HepG2 (cell line): ENCODE data around the gene NOS1AP. TPM values are rescaled to one million over a fixed set of nuclear protein-coding genes. Genes with fewer than 3 reads are reported as not detected.

Experiments
- AGO1 ChIP-seq: fragments of 200-400 bp; formaldehyde crosslinking; IDR thresholded peaks from 2 replicates; pipeline ENCODE4 v1.6.1; 2017; ENCODE audit warnings: mild to moderate bottlenecking, low read depth, low read length, moderate library complexity; ENCODE audit not compliant: poor library complexity, severe bottlenecking
- ARNTL ChIP-seq: sonication (generic); formaldehyde crosslinking; IDR thresholded peaks from 2 replicates; pipeline ENCODE4 v1.4.0; 2020; ENCODE audit warnings: mild to moderate bottlenecking, missing genetic modification reagents
- CHD2 ChIP-seq: IDR thresholded peaks from 2 replicates; pipeline ENCODE4 v1.6.1; 2011; ENCODE audit warnings: low read depth, low read length, improper control_type of control experiment
- FOXM1 ChIP-seq: sonication (generic); formaldehyde crosslinking; IDR thresholded peaks from 2 replicates; pipeline ENCODE4 v1.5.0; 2020; ENCODE audit warnings: missing genetic modification reagents
- GABPA ChIP-seq, 2 experiments: IDR thresholded peaks; 2 replicates each; pipeline ENCODE4 v1.6.1; 2011 to 2016; ENCODE audit warnings: low read depth in 2 of 2, low read length in 1 of 2, missing biosample characterization in 1 of 2, missing genetic modification characterization in 1 of 2
- HNRNPH1 ChIP-seq: fragments of 200-400 bp; formaldehyde crosslinking; optimal IDR thresholded peaks from 2 replicates; pipeline ENCODE3; 2017; ENCODE audit warnings: mild to moderate bottlenecking, low read depth, low read length
- MBNL3 ChIP-seq: fragments of 250-450 bp; sonication (Bioruptor Pico); conservative IDR thresholded peaks from 2 replicates; pipeline ENCODE4 v1.8.0; 2022; ENCODE audit warnings: mild to moderate bottlenecking, inconsistent platforms
- MIXL1 ChIP-seq: IDR thresholded peaks from 2 replicates; pipeline ENCODE4 v1.6.1; 2016
- MTA1 ChIP-seq: sonication (generic); formaldehyde crosslinking; IDR thresholded peaks from 2 replicates; pipeline ENCODE4 v1.4.0; 2020; ENCODE audit warnings: missing genetic modification reagents, mild to moderate bottlenecking, borderline replicate concordance
- SP5 ChIP-seq: IDR thresholded peaks from 2 replicates; pipeline ENCODE4 v1.6.1; 2016; ENCODE audit warnings: low read depth, borderline replicate concordance
- TAF15 ChIP-seq: fragments of 200-400 bp; formaldehyde crosslinking; IDR thresholded peaks from one replicate; pipeline ENCODE4 v1.6.1; 2018; ENCODE audit warnings: mild to moderate bottlenecking, low read depth, low read length; ENCODE audit not compliant: poor library complexity, severe bottlenecking
- TFE3 ChIP-seq: IDR thresholded peaks from 2 replicates; pipeline ENCODE4 v1.6.1; 2016
- ZBTB14 ChIP-seq: sonication (generic); formaldehyde crosslinking; IDR thresholded peaks from 2 replicates; pipeline ENCODE4 v1.4.0; 2020; ENCODE audit warnings: missing genetic modification reagents
- ZNF205 ChIP-seq: IDR thresholded peaks from 2 replicates; pipeline ENCODE4 v1.6.1; 2018; ENCODE audit warnings: missing biosample characterization, missing genetic modification reagents
- ZNF3 ChIP-seq: IDR thresholded peaks from 2 replicates; pipeline ENCODE4 v1.7.0; 2017; ENCODE audit warnings: inconsistent platforms
- ZNF780A ChIP-seq: sonication (generic); formaldehyde crosslinking; IDR thresholded peaks from 2 replicates; pipeline ENCODE4 v1.8.0; 2022; ENCODE audit warnings: mild to moderate bottlenecking, missing genetic modification reagents, moderate library complexity
- ZNF839 ChIP-seq: sonication (generic); formaldehyde crosslinking; IDR thresholded peaks from 2 replicates; pipeline ENCODE4 v1.4.0; 2020; ENCODE audit warnings: missing genetic modification reagents, mild to moderate bottlenecking, borderline replicate concordance
- ZSCAN12 ChIP-seq: sonication (generic); formaldehyde crosslinking; IDR thresholded peaks from 2 replicates; pipeline ENCODE4 v1.9.0; 2021; ENCODE audit warnings: mild to moderate bottlenecking, missing genetic modification reagents
- polyA plus RNA-seq, 8 experiments: library from polyadenylated mRNA; depleted of rRNA in 3 of 8; stranded (reverse) in 7 of 8; unstranded in 1 of 8; fragments of >200 nt; fragmentation: Illumina TruSeq in 4 of 8; extraction: Trizol in 4 of 8; gene quantifications; 2 replicates each; pipeline versions ENCODE4 v1.2.1 to v1.2.3, GENCODE V29; 2011 to 2016; ENCODE audit warnings: low read depth in 4 of 8, missing spikeins in 1 of 8, mixed read lengths in 1 of 8; ENCODE audit not compliant: insufficient read depth in 1 of 8
- total RNA-seq, 5 experiments: library from RNA; depleted of rRNA; stranded (reverse); fragments of >200 nt; fragmentation: Illumina TruSeq; extraction: Trizol; gene quantifications; 2 replicates each; pipeline ENCODE4 v1.2.3, GENCODE V29; 2016; ENCODE audit warnings: low read depth in 1 of 5
- TF ChIP-seq, protein P1 (sequence below): sonication (generic); formaldehyde crosslinking; IDR thresholded peaks from 2 replicates; pipeline ENCODE4 v1.5.0; 2020; ENCODE audit warnings: mild to moderate bottlenecking, missing genetic modification reagents
- TF ChIP-seq, protein P2 (sequence below): IDR thresholded peaks from 2 replicates; pipeline ENCODE4 v1.6.1; 2016; ENCODE audit warnings: missing biosample characterization, missing genetic modification reagents, low read depth
- TF ChIP-seq, protein P3 (sequence below): sonication (generic); formaldehyde crosslinking; IDR thresholded peaks from 2 replicates; pipeline ENCODE4 v1.8.1; 2023; ENCODE audit warnings: mild to moderate bottlenecking, missing genetic modification reagents, borderline replicate concordance
- TF ChIP-seq, protein P4 (sequence below): sonication (generic); formaldehyde crosslinking; IDR thresholded peaks from 2 replicates; pipeline ENCODE4 v1.9.0; 2021; ENCODE audit warnings: missing genetic modification reagents, borderline replicate concordance

Gene NOS1AP
- total and polyA plus RNA-seq, 2 of the 13 experiments (the other 11 are each of a cell fraction or from before 2014, with no cell fraction given) = 2.0 to 3.3 TPM

DNA sequence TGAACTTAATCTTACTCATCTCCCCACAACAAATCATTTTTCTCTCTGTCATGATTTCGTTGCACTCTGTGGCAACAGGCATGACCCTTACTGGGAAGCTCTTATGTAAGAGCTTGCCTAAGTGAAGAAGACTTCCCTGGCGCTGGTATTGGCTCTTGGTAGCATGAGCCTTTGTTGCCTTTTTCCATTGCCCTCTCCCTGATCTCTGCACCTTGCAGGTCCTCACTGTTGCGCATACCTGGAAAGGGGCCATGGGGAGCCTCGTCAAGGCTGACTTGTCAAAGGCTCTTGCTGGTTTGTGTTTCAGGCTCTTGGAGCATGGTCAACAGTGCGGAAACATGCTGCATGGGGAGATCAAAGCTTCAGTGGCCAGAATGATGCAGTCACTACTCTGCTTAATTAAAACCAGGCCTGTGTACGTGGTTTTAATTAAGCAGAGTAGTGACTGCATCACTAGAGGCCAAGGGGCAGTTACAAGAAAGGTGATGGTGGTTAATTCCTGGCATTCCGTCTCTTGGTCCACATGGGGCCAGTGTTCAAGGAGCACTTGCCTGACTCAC is 165.8 kb downstream of the NOS1AP start (continued):
- TF ChIP-seq ZNF205 = 0 out of 2 replicates have a peak, but pooled peaks have one; percentile 42
- TF ChIP-seq ZNF780A (CRISPR knock-in tag) = no peak
- no peak for TF ChIP-seq MTA1 (CRISPR knock-in tag)
- no peak for TF ChIP-seq MIXL1 (CRISPR knock-in tag)
- TF ChIP-seq, protein P1, sequence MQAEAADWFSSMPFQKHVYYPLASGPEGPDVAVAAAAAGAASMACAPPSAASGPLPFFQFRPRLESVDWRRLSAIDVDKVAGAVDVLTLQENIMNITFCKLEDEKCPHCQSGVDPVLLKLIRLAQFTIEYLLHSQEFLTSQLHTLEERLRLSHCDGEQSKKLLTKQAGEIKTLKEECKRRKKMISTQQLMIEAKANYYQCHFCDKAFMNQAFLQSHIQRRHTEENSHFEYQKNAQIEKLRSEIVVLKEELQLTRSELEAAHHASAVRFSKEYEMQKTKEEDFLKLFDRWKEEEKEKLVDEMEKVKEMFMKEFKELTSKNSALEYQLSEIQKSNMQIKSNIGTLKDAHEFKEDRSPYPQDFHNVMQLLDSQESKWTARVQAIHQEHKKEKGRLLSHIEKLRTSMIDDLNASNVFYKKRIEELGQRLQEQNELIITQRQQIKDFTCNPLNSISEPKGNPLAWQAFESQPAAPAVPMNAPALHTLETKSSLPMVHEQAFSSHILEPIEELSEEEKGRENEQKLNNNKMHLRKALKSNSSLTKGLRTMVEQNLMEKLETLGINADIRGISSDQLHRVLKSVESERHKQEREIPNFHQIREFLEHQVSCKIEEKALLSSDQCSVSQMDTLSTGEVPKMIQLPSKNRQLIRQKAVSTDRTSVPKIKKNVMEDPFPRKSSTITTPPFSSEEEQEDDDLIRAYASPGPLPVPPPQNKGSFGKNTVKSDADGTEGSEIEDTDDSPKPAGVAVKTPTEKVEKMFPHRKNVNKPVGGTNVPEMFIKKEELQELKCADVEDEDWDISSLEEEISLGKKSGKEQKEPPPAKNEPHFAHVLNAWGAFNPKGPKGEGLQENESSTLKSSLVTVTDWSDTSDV (CRISPR knock-in tag) = no peak
- TF ChIP-seq MBNL3 (CRISPR knock-in tag) = no peak
- no peak for TF ChIP-seq FOXM1 (CRISPR knock-in tag)
- TF ChIP-seq ZNF839 (CRISPR knock-in tag) = no peak
- TF ChIP-seq TAF15 = no peak
- TF ChIP-seq ZBTB14 (CRISPR knock-in tag) = no peak
- 0 out of 2 replicates have a peak, but pooled peaks have one; percentile 30 for TF ChIP-seq ZSCAN12 (CRISPR knock-in tag)
- TF ChIP-seq CHD2 = no peak
- TF ChIP-seq SP5 (CRISPR knock-in tag) = 0 out of 2 replicates have a peak, but pooled peaks have one; percentile 14
- TF ChIP-seq TFE3 (CRISPR knock-in tag) = peak; percentile 37; the same call in 1 of the 2 replicates
- no peak for TF ChIP-seq HNRNPH1
- no peak for TF ChIP-seq GABPA (IDR thresholded peaks at IDR 0.05; ENCODE audit: low read depth, low read length)
- no peak for TF ChIP-seq GABPA (CRISPR knock-in tag; IDR thresholded peaks at IDR 0.05; ENCODE audit: low read depth)
- no peak for TF ChIP-seq AGO1
- TF ChIP-seq ZNF3 (CRISPR knock-in tag) = no peak
- TF ChIP-seq, protein P2, sequence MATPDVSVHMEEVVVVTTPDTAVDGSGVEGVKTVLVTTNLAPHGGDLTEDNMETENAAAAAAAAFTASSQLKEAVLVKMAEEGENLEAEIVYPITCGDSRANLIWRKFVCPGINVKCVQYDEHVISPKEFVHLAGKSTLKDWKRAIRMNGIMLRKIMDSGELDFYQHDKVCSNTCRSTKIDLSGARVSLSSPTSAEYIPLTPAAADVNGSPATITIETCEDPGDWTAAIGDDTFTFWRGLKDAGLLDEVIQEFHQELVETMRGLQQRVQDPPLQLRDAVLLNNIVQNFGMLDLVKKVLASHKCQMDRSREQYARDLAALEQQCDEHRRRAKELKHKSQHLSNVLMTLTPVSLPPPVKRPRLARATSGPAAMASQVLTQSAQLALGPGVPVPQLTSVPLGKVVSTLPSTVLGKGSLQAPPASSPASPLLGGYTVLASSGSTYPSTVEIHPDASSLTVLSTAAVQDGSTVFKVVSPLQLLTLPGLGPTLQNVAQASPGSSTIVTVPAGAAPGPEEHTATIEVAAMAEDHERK (CRISPR knock-in tag) = no peak
- TF ChIP-seq, protein P3, sequence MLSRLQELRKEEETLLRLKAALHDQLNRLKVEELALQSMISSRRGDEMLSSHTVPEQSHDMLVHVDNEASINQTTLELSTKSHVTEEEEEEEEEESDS (CRISPR knock-in tag) = no peak
- TF ChIP-seq ARNTL (CRISPR knock-in tag) = no peak
- TF ChIP-seq, protein P4, sequence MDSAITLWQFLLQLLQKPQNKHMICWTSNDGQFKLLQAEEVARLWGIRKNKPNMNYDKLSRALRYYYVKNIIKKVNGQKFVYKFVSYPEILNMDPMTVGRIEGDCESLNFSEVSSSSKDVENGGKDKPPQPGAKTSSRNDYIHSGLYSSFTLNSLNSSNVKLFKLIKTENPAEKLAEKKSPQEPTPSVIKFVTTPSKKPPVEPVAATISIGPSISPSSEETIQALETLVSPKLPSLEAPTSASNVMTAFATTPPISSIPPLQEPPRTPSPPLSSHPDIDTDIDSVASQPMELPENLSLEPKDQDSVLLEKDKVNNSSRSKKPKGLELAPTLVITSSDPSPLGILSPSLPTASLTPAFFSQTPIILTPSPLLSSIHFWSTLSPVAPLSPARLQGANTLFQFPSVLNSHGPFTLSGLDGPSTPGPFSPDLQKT (CRISPR knock-in tag) = no peak
